Right ventricle myocardium superior (tissue), 1 donor: ENCODE results near the gene CHST11. TPM values are rescaled to one million over a fixed set of nuclear protein-coding genes. Genes with fewer than 3 reads are reported as not detected.
"Not testable (repeated sequence)": the region's sequence is repeated elsewhere in the genome, so short reads cannot be mapped to it uniquely, and the experiment has no call there.

Experiments used
- ATAC-seq: fragments of 200-7000 bp; cut with Tn5 transposase; one replicate; pipeline ENCODE4 v1.9.1; 2020; ENCODE audit warnings: mild to moderate bottlenecking; ENCODE audit not compliant: poor library complexity
- DNase-seq: peaks from one replicate; pipeline ENCODE4 v3.0.0-alpha.2; 2020
- intact Hi-C: fragments of 100-400 bp; cut with DNase I; formaldehyde crosslinking; loops from one replicate; pipeline ENCODE4 v1.11.2; 2022
- total RNA-seq: library from RNA; stranded (reverse); fragmentation: NEBNext Ultra II Directional; extraction: Animal tissue kit (Norgen Biotek cat#: 25700); gene quantifications from one replicate; pipeline ENCODE4 v1.2.1, GENCODE V29; 2021
- donor health status: DM: no; HTN: yes; CAD: no; lungs with severe emphysema.

Gene CHST11
- total RNA-seq, 1 donor from 2014 or later = 3.0 TPM

- intact Hi-C loops = no loop called here
- DNase-seq = no peak
- no peak for ATAC-seq
Measured at GRCh38 chr12:104566244-104566993, 109.7 kb downstream of the CHST11 start.

GRCh38 chr12:104567832-104568486 lies 111.2 kb downstream of the CHST11 start:
- ATAC-seq (no peak), DNase-seq (no peak)
- intact Hi-C loops = no loop called here

- DNase-seq (no peak), ATAC-seq (no peak)
- intact Hi-C loops = no loop called here
Measured at GRCh38 chr12:104568487-104568868, 111.7 kb downstream of the CHST11 start.

- intact Hi-C loops = no loop called here
- no peak for ATAC-seq
Measured at GRCh38 chr12:104568935-104569334, 112.2 kb downstream of the CHST11 start.

GRCh38 chr12:104569346-104570173 lies 112.8 kb downstream of the CHST11 start:
- DNase-seq = peak; percentile 47
- intact Hi-C loops = no loop called here
- ATAC-seq = peak; percentile 68

More at GRCh38 chr12:104568935-104569334, 112.2 kb downstream of the CHST11 start:
- DNase-seq = no peak

- no peak for ATAC-seq
- intact Hi-C loops = no loop called here
- no peak for DNase-seq
Measured at GRCh38 chr12:104570174-104570907, 113.6 kb downstream of the CHST11 start.

- DNase-seq (no peak), ATAC-seq (no peak)
- intact Hi-C loops = no loop called here
Measured at GRCh38 chr12:104571328-104571727, 114.6 kb downstream of the CHST11 start.

GRCh38 chr12:104574353-104574752 lies 117.6 kb downstream of the CHST11 start:
- intact Hi-C loops, ATAC-seq, DNase-seq: not testable (repeated sequence)

- intact Hi-C loops, DNase-seq, ATAC-seq: not testable (repeated sequence)
Measured at GRCh38 chr12:104574758-104575157, 118.0 kb downstream of the CHST11 start.

GRCh38 chr12:104575442-104576186 lies 118.9 kb downstream of the CHST11 start:
- DNase-seq (no peak), ATAC-seq (no peak)
- intact Hi-C loops = no loop called here

GRCh38 chr12:104576187-104576778 lies 119.5 kb downstream of the CHST11 start:
- intact Hi-C loops = no loop called here
- DNase-seq (no peak), ATAC-seq (no peak)

GRCh38 chr12:104576980-104577580 lies 120.3 kb downstream of the CHST11 start:
- DNase-seq = no peak
- ATAC-seq = no peak
- intact Hi-C loops = no loop called here

- DNase-seq (no peak), ATAC-seq (no peak)
- intact Hi-C loops = no loop called here
Measured at GRCh38 chr12:104577581-104577981, 120.8 kb downstream of the CHST11 start.

- DNase-seq = no peak
- intact Hi-C loops = no loop called here
- ATAC-seq = no peak
Measured at GRCh38 chr12:104578453-104578852, 121.7 kb downstream of the CHST11 start.

GRCh38 chr12:104579718-104580495 lies 123.2 kb downstream of the CHST11 start:
- intact Hi-C loops = no loop called here
- ATAC-seq = no peak
- no peak for DNase-seq

- no peak for ATAC-seq
- intact Hi-C loops = no loop called here
- no peak for DNase-seq
Measured at GRCh38 chr12:104581005-104581570, 124.3 kb downstream of the CHST11 start.
